GM19452 (cell line): ENCODE data around the gene EFHD1.

Experiments
- ATAC-seq: cut with Tn5 transposase; IDR thresholded peaks from one replicate; pipeline ENCODE4 v1.9.1; 2021; ENCODE audit not compliant: unreplicated experiment

EFHD1 gene, protein sequence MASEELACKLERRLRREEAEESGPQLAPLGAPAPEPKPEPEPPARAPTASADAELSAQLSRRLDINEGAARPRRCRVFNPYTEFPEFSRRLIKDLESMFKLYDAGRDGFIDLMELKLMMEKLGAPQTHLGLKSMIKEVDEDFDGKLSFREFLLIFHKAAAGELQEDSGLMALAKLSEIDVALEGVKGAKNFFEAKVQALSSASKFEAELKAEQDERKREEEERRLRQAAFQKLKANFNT

DNA sequence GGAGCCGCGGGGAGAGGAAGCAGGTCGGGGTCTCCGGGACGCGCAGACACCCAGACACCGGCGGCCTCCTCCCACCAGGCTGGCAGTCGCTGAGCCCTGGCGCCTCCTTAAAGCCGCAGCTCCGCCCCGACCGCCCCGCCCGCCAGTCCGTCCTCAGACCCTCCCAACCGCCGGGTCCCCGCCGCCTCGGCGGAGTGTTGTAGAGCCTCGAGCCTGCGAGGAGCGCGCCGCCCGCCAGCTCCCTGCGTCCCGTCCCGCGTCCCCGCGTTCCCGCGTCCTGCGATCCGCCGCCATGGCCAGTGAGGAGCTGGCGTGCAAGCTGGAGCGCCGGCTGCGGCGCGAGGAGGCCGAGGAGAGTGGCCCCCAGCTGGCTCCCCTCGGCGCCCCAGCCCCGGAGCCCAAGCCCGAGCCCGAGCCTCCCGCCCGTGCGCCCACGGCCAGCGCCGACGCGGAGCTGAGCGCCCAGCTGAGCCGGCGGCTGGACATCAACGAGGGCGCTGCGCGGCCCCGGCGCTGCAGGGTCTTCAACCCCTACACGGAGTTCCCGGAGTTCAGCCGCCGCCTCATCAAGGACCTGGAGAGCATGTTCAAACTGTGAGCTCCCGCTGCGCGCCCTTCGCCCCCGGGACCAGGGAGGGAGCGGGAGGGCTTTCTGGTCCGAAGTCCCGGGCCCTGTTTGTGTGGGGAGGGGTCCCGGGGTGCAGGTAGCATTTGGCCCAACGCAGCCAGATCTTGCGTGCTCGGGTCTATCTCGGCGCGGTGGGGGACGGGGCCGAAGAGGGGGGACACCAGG, at the start of gene EFHD1:
Gene EFHD1, plus strand, starts transcription at position 192 of the 793 bp plus-strand sequence. Its CDS starts 101 bp downstream, at position 293.
- ATAC-seq, result no peak

DNA sequence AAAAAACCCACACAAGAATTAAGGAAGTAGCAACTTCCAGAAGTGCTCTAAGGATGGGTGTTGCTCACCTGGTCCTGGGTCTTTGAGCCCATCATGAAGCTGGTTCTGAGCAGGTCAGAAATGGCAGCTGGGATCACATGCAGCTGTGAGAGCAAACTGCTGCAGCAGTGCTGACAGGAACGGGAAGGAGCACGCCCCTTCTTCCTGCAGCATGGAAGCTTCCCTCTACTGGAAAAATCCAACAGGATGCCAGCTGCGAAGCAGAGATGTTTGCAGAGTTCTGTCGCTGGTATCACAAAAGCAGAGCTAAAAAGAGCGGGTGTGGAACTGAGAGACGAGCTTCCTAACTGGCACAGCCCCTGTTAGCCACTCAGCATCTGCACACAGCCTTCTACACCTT, 49.2 kb upstream of the EFHD1 start:
- no peak for ATAC-seq

DNA sequence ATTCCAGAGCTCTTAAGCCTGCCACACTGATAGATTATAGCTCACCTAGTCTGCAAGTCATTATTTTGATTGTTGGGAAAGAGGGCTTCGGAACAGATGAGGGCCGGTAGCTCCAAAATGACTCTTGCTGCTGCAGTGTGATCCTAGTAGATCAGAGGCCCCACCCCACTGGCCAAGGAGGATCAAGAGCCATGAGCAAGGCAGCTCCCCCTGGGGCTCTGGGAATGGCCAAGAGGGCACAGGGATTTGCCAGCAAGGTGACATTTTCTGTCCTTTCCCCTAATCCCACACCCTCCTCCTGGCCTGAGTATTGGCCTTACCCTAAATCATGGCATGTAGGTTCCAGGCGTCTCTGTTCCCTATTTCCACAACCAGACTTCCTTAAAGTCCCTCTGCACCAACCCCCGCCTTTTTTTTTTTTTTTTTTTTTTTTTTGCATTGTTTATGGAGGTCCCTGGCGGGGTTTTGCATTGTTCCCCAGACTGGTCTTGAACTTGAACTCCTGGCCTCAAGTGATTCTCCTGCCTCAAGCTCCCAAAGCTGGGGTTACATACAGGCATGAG, 46.4 kb upstream of the EFHD1 start:
- ATAC-seq, result no peak

DNA sequence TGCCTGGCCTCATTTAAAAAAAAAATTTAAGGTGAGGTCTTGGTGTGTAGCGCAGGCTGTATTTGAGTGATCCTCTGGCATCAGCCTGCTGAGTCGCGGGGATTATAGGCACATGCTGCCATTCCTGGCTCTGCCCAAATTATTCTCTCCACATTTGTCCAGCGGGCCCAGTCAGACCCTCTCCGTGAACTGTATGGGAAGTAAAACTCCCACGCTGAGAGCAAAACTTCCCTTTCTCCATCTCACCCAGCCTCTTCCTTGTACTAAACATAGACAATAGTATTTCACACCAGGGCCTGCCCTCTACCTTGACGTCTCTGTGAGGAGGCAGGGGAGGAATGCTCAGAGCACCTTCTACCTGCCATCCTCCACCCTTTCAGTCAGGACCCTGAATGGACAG, 45.9 kb upstream of the EFHD1 start:
- no peak for ATAC-seq

DNA sequence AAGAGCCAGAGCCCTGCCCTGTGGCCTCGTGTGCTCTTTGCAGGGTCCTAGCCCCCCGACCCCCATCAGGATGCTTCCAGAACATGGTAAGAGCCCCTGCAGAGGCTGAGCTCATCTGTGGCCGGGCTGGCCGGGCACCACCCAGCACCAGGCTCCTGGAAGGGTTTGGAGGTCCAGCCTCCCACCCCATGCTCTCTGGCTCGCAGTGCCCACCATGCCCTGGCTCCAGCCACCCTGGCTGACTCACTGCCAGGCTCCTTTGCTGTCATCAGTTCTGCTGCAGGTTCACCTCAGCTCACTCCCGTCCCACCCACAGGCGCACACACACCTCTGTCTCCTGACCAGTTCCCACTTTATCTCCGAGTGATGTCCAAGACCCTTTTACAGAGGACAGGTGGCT, 45.4 kb upstream of the EFHD1 start:
- no peak for ATAC-seq

DNA sequence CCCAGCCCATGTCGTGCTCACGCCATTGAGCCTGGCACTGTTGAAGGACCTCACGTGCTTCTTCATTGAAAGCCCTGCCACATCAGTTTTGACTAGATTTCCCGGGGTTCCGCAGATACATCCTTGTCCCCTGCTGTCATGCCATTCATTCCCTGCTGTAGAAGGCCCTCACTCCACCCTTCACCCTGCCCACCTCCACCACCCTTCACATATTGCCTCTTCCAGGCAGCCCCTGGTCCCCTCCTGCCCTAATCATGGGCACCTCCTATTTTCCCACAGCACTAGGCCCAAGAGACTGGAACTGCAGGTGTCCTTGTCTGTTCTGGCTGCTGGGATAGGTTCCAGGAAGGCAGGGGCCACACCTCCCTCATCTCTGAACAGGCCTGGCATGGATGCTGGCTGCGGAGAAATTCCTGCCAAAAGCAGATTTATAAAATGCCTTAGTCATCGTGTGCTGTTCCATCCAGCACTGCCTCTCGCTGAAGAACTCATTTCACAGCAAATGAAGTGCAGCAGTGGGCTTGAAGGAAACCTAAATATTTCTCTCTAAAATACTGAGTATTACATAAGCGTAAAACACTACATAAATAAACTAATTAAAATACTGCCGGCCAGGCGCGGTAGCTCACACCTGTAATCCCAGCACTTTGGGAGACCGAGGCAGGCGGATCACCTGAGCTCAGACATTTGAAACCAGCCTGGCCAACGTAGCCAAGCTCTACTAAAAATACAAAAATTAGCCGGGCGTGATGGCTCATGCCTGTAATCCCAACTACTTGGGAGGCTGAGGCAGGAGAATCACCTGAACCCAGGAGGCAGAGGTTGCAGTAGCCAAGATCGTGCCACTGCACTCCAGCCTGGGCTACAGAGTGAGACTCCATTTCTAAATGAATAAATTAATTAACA, 44.5 kb upstream of the EFHD1 start:
- ATAC-seq, result no peak

DNA sequence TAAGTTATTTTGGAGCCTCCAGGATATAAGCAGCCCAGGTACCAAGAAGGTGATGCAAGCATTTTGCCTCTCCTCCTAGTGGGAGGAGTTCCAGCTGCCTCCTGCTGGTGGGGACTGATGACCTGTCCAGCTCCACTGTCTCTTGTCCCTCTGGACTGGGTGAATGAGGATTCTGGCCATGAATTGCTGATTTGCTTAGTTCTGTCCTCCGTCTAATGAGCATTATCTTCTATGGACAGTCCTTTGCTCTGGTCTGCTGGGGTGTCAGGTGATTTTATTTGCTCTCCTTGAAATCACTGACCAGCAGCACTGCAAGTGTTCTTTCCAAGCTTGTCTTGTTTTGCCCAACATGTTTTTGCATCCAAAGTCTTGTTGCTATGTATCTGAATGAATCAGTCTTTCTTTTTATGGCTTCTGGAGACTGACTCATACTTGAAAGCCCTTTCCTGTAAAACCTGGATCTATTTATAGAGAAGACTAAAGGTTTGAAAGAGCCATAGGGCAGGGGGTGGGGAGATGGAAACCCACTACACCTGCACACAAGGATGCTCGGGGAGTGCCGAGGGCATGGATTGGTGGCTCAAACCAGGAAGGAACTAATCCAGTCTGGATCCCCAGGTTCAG, 40.5 kb upstream of the EFHD1 start:
- no peak for ATAC-seq

DNA sequence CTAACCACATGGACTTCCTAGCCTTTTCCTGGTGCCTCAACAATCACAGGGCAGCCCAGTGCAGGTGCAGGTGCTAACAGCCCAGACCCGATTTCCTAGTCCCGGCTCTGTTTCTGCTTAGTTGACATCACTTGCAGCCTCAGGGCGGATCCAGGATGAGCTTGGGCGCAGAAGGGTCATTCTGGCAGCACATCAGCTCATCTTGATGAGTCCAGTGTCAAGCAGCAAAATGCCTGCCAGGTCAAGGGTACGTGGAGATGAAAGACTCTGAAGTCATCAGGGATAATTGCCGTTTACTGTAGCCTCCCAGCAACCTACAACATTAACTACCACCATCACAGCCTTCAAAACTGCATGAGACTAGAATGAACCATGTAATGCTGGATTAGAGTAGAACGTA, 39.4 kb upstream of the EFHD1 start:
- ATAC-seq, result no peak

DNA sequence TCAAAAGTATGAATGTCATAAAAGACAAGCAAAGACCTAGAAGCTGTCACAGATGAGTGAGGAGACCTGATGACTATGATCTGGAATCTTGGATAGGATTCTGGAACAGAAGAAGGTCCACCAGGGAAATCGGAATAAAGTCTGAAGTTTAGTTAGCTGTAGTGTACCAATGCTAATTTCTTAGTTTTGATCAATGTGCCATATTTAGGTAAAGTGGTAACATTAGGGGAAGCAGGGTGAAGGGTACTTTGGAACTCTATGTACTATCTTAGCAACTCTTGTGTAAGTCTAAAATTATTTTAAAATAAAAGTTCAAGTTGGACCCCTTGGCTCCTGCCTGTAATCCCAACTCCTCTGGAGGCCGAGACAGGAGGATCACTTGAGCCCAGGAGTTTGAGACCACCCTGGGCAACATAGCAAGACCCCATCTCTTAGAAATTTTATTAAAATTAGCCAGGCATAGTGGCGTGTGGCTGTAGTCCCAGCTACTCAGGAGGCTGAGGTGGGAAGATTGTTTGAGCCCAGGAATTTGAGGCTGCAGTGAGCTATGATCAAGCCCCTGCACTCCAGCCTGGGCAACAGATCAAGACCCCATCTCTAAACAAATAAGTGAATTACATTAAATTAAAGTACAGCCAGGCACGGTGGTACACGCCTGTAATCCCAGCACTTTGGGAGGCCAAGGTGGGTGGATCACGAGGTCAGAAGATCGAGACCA, 35.9 kb upstream of the EFHD1 start:
- no peak for ATAC-seq

DNA sequence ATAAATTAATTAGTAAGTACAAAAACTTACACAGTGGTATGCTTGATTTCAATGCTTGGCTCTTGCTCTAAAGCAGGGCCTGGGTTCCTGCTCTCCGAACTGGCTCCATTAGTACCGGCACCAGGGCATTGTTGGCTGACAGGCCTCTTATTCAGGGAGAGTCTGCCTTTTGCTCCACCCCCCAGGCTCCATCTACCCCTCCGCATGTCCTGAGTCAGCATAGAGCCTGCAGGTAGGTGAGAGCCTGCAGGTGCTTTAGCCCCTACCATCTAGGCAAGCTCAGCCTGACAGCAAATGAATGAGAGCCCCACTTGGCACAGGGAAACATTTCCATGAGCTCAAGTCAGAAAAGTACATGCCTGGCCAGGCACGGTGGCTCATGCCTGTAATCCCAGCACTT, 35.1 kb upstream of the EFHD1 start:
- ATAC-seq, result no peak

DNA sequence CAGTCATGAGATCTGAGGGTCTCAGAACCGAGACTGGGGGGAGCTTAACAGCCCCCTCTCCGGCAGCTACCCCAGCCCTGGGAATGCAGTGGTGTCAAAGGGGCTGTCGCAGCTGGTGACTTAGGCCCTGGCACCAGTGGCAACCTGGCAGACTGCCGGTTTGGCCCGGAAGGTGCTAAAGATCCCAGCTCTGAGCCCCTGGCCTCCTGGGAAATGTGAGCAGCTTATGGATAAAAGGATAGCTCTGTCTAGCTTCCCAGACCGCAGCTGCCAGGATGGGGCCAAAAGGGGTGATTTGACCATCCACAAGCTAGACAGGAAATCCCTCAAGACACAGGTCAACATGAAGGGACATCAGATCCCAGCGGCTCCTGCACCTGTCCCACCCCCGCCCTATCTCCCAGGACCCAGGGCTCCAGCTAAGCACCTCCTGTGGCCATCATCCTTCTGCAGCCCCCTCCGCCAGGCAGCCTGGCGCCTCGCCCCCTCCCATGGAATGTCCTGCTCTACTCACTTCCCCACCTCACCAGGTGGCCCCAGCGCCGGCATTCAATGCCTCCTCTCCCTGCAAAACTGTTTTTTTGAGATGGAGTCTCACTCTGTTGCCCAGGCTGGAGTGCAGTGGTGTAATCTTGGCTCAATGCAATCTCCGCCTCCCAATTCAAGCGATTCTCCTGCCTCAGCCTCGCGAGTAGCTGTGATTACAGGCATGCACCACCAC, 33.2 kb upstream of the EFHD1 start:
- no peak for ATAC-seq

DNA sequence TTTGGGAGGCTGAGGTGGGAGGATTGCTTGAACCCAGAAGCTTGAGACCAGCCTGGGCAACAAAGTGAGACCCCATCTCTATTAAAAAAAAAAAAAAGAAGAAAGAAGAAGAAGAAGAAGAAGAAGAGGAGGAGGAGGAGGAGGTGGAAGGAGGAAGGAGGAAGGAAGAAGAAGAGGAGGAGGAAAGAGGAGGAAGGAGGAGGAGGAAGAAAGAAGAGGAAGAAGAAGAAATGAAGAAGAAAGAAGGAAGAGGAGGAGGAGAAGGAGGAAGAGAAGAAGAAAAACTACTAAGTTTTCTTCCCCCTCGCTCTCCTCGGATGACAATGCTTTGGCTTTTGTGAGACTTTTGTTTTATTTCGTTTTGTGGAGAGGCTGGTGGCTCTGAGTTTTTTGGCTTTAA, 30.1 kb upstream of the EFHD1 start:
- ATAC-seq, result no peak

DNA sequence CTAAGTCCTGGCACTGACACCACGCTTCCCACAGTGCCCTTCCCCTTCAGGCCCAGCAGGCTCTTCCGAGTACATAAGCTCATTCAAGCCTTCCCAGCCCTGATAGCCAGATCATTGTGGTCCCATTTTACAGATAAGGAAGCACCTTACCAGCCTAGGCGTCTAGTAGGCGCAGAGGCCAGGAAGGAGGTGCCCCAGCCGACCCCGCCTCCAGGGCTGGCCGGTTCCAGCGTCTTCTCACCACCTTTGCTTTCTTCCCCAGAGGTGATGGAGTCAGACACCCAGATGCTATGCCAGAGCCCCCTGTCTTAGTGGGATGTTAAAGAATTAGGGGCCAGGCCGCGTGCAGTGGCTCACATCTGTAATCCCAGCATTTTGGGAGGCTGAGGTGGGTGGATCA, 28.9 kb upstream of the EFHD1 start:
- no peak for ATAC-seq

DNA sequence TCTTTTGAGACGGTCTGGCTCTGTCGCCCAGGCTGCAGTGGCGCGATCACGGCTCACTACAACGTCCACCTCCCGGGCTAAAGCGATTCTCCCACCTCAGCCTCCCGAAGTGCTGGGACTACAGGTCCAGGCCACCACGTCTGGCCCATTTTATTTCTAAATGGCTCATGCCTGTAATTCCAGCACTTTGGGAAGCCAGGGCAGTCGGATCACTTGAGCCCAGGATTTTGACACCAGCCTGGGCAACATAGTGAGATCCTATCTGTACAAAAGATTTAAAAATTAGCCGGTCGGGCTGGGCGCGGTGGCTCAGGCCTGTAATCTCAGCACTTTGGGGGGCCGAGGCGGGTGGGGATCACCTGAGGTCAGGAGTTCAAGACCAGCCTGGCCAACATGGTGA, 26.4 kb upstream of the EFHD1 start:
- no peak for ATAC-seq

DNA sequence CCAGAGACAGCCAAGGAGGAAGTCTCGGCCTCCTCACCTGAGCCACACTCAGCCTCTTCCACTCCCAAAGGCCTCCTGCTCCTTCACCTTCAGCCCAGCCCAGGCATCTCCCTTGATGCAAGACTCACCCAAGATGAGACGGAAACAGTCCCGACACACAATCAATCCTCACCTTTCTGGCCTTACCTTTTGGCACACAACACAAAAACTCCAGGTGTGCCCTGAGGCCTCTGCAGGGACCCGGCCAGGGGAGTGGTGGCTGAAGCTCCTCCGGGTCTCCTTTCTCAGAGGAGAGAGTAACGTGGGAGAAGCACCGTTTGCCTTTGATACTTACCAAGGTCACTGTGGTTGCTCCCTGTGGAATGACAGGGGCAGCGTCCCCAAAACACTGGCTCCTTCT, 23.8 kb upstream of the EFHD1 start:
- no peak for ATAC-seq

DNA sequence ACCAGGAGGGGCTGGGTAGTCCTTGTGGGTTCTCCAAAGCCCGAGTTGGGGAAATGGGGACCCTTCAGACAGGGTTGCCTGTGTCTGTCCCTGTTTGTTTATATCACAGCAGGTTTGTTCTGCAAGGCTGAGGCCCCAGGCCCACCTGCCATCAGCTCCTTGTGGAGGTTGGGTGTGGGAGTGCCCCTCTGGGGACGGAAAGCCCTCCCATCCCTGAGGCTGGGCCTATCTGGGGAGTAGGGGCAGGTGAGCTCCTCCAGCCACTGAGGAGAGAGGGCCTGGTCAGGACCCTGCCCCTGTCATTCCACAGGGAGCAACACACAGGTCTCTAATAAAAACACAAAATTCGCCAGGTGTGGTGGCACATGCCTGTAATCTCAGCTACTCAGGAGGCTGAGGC, 23.3 kb upstream of the EFHD1 start:
- no peak for ATAC-seq

DNA sequence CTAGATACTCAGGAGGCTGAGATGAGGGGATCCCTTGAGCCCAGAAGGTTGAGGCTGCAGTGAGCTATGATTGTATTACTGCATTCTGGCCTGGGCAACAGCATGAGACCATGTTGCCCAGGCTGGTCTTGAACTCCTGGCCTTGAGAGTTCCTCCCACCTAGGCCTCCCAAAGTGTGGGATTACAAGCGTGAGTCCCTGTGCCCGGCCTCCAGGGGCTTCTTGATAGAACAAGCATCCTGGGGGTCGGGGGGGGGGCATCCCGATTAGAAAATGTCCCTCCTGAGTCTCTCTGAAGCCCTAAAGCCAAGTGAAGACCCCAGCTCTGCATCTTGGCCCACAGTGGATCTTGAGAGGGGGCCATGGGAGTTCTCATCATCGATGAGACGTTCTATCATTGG, 22.3 kb upstream of the EFHD1 start:
- ATAC-seq, result no peak

DNA sequence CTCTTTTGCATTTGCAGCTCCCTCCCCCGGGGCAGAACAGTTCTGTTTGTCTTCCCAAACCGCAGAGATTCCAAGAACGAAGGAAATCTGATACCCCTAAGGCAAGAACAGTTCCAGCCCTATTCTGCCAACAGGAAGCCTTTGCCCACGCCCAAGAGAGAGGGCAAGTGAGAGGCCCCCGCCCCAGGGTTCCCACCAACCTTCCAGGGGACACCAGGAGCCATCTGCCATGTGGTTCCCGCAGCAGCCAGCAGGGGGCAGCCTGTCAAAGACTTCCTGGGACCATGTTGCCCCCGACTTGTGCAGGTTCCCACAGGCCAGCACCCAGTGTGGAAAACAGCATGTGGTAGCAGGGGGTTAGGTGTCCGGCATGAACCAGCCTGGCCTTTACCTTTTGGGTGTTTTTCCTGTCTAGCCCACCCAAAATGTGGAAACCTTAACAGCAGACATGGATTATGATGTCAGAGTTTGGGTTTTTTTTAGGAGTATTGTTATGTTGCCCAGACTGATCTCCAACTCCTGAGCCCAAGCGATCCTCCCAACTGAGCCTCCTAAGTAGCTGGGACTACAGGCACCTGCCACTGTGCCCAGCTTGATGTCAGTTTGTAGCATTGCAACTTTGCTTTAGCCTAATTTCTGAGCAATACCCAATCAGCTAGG, 21.7 kb upstream of the EFHD1 start:
- ATAC-seq, result no peak

DNA sequence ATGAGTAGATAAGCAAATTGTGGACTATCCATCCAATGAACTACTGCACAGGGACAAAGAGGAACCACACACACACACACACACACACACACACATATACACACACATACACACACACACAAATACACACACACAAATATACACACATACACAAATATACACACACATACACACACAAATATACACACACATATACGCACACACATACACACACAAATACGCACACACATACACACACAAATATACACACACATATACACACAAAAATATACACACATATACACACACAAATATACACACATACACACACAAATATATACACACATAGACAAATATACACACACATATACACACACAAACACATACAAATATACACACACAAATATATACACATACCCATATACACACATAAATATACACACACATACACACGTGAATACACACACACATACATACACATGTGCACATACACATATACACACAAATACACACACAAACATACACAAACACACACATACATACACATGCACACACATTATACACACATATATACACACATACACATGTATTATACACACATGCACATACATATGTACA, 19.8 kb upstream of the EFHD1 start:
- ATAC-seq, result no peak
